ENCODE measurements around the gene GTPBP3. TPM values are rescaled to one million over a fixed set of nuclear protein-coding genes. Genes with fewer than 3 reads are reported as not detected.

GTPBP3 gene
- polyA plus RNA-seq, 4 donors = 9.2 to 18.5 (median 10.9) TPM

- 6 to 22% (median 8%) methylated on average over 12 of the region's 12 CpGs for WGBS, 3 donors
- H3K27me3 ChIP-seq (ENCODE audit: control insufficient read depth in 3 of 3, insufficient read depth in 3 of 3, low read length in 3 of 3) = peaks cover 0 to 12% (median 0%) of the 10 kb centered on the region in 3 donors
- peaks cover 0 to 2% (median 0%) of the 10 kb centered on the region in 3 donors for H3K4me1 ChIP-seq (ENCODE audit: control insufficient read depth in 3 of 3, insufficient read depth in 2 of 3, low read depth in 1 of 3, low read length in 2 of 3)
- no peaks in the 10 kb centered on the region for H3K9me3 ChIP-seq (ENCODE audit: control insufficient read depth in 2 of 2, insufficient read depth in 1 of 2, low read depth in 1 of 2, low read length in 1 of 2)
- H3K36me3 ChIP-seq (ENCODE audit: control insufficient read depth in 3 of 3, insufficient read depth in 2 of 3, low read depth in 1 of 3, low read length in 3 of 3) = no peaks in the 10 kb centered on the region
- no peak for FAIRE-seq
- no peak overlapping the region for H3K4me3 ChIP-seq (ENCODE audit: low read depth in 1 of 3, low read length in 3 of 3)
- peak overlapping the region in 1 of 3 donors; percentile 76 for H3K27ac ChIP-seq (ENCODE audit: low read depth in 1 of 3, low read length in 2 of 3)
- peak in 1 of 2 donors; percentile 38 for DNase-seq
Observed at GRCh38 chr19:17348700-17349099, 11.3 kb downstream of the GTPBP3 start.

DNA sequence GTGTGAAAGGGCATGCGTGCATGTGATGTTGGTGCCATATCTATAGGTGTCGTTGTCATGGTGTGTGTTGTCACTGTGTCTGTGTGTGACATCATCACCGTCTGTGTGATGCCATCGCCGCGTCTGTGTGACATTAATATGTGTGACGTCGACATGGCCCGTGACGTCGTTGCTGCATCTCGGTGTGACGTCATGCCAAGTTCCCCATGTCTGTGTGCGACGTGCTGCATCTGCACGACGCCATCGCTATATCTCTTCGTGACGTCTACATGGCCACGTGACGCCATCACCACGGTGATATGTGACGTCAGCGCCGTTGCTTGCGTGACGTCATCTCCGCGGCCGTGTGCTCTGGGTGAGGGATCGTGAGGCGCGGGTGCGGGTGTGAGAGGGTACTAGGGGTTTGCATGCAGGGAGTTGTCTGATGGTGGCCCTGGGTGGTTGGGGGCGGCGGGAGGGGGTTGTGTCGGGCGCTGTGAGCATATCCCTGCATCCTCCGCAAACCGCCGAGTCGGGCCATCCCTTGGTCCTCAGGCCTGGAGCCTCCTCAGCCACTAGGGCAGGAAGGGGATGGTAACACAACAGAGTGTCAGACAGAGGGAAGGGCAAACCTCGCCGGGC, 14.6 kb downstream of the GTPBP3 start:
- Histone ChIP-seq H3K4me1 (ENCODE audit: control insufficient read depth in 3 of 3, insufficient read depth in 2 of 3, low read depth in 1 of 3, low read length in 2 of 3) (peaks cover 0 to 2% (median 0%) of the 10 kb centered on the region in 3 donors), H3K9me3 (ENCODE audit: control insufficient read depth in 2 of 2, insufficient read depth in 1 of 2, low read depth in 1 of 2, low read length in 1 of 2) (no peaks in the 10 kb centered on the region), H3K27me3 (ENCODE audit: control insufficient read depth in 3 of 3, insufficient read depth in 3 of 3, low read length in 3 of 3) (peaks cover 0 to 12% (median 0%) of the 10 kb centered on the region in 3 donors), H3K36me3 (ENCODE audit: control insufficient read depth in 3 of 3, insufficient read depth in 2 of 3, low read depth in 1 of 3, low read length in 3 of 3) (no peaks in the 10 kb centered on the region), H3K4me3 (ENCODE audit: low read depth in 1 of 3, low read length in 3 of 3) (no peak overlapping the region), H3K27ac (ENCODE audit: low read depth in 1 of 3, low read length in 2 of 3) (no peak overlapping the region)
- 89 to 93% (median 90%) methylated on average over 39 to 45 of the region's 45 CpGs for WGBS, 3 donors
- no peak for FAIRE-seq
- DNase-seq = no peak

DNA sequence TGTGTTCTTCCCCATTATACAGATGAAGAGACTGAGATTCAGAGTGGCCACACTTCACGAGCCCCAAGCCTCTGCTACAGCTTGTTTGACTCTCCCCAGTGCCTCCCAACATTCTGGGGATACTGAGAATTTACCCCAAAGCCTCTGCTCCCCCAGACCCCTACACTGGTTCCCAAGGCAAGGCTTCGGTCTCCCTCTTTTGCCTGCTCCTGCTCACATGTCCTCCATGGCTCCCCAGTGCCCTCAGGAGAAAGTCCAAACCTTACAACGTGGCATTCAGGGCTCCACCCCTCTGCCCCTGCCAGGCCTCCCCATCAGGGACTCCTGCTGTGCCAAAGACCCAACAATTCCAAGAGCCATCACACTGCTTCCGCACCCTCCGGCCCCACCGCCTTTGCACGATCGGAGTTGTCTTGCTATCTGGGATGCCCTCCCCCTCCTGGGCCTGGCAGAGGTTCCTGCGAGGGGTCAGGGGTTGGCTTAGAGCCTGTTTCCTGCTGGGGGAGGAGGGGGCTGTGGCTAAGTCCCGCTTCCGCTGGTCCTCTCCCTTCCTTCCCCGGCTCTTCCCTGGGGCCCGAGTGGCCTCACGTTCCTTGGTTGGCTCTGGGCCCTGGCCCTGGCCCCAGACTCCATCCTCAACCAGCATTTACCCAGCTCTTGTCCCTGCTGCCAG, 15.4 kb downstream of the GTPBP3 start:
- FAIRE-seq = no peak
- no peak overlapping the region for H3K4me3 ChIP-seq (ENCODE audit: low read depth in 1 of 3, low read length in 3 of 3)
- H3K27me3 ChIP-seq (ENCODE audit: control insufficient read depth in 3 of 3, insufficient read depth in 3 of 3, low read length in 3 of 3) = peaks cover 0 to 12% (median 0%) of the 10 kb centered on the region in 3 donors
- WGBS, 3 donors = 34 to 42% (median 37%) methylated on average over 14 of the region's 14 CpGs
- no peak for DNase-seq
- no peaks in the 10 kb centered on the region for H3K4me1 ChIP-seq (ENCODE audit: control insufficient read depth in 3 of 3, insufficient read depth in 2 of 3, low read depth in 1 of 3, low read length in 2 of 3)
- no peak overlapping the region for H3K27ac ChIP-seq (ENCODE audit: low read depth in 1 of 3, low read length in 2 of 3)
- no peaks in the 10 kb centered on the region for H3K9me3 ChIP-seq (ENCODE audit: control insufficient read depth in 2 of 2, insufficient read depth in 1 of 2, low read depth in 1 of 2, low read length in 1 of 2)
- no peaks in the 10 kb centered on the region for H3K36me3 ChIP-seq (ENCODE audit: control insufficient read depth in 3 of 3, insufficient read depth in 2 of 3, low read depth in 1 of 3, low read length in 3 of 3)

DNA sequence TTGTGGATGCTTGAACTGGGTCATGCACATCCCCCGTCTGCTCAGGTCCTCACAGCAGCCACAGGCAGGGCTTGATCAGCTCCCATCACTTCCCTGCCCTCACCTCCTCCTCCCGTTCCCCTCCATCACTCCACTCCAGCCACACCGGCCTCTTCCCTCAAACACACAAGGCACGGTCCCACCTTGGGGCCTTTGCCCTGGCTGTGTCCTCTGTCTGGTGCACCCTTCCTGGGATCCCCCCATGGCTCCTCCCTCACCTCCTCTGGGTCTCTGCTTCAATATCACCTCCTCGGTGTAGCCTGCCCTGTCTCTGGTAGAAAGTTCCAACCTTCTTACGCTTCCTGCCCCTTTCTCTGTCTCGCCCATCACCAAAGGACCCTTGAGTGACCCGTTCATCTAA, 16.0 kb downstream of the GTPBP3 start:
- no peak for FAIRE-seq

DNA sequence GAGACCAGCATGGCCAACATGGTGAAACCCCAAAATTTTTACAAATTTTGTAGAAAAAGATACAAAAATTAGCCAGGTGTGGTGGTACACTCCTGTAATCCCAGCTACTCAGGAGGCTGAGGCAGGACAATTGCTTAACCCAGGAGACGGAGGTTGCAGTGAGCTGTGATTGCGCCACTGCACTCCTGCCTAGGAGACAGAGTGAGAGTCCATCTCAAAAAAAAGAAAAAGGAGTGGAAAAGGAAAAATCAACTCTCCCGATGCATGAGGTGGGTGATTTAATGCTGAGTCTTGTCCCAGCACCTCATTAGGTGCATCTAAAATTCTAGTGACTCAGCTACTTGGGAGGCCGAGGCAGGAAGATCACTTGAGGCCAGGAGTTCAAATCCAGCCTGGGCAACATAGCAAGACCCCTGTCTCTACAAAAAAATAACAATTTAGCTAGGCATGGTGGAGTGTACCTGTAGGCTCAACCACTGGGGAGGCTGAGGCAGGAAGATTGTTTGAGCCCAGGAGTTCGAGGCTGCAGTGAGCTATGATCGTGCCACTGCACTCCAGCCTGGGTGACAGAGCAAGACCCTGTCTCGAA, 19.8 kb downstream of the GTPBP3 start:
- Histone ChIP-seq H3K36me3 (ENCODE audit: control insufficient read depth in 3 of 3, insufficient read depth in 2 of 3, low read depth in 1 of 3, low read length in 3 of 3) (no peaks in the 10 kb centered on the region), H3K9me3 (ENCODE audit: control insufficient read depth in 2 of 2, insufficient read depth in 1 of 2, low read depth in 1 of 2, low read length in 1 of 2) (no peaks in the 10 kb centered on the region), H3K27ac (ENCODE audit: low read depth in 1 of 3, low read length in 2 of 3) (no peak overlapping the region), H3K27me3 (ENCODE audit: control insufficient read depth in 3 of 3, insufficient read depth in 3 of 3, low read length in 3 of 3) (no peaks in the 10 kb centered on the region), H3K4me3 (ENCODE audit: low read depth in 1 of 3, low read length in 3 of 3) (no peak overlapping the region), H3K4me1 (ENCODE audit: control insufficient read depth in 3 of 3, insufficient read depth in 2 of 3, low read depth in 1 of 3, low read length in 2 of 3) (no peaks in the 10 kb centered on the region)
- FAIRE-seq (no peak), DNase-seq (no peak)
- WGBS, 3 donors = 76 to 86% (median 79%) methylated on average over 7 of the region's 7 CpGs

More for the DNA sequence above, 16.0 kb downstream of the GTPBP3 start:
- Histone ChIP-seq H3K27ac (ENCODE audit: low read depth in 1 of 3, low read length in 2 of 3) (no peak overlapping the region), H3K4me1 (ENCODE audit: control insufficient read depth in 3 of 3, insufficient read depth in 2 of 3, low read depth in 1 of 3, low read length in 2 of 3) (no peaks in the 10 kb centered on the region), H3K4me3 (ENCODE audit: low read depth in 1 of 3, low read length in 3 of 3) (no peak overlapping the region), H3K9me3 (ENCODE audit: control insufficient read depth in 2 of 2, insufficient read depth in 1 of 2, low read depth in 1 of 2, low read length in 1 of 2) (no peaks in the 10 kb centered on the region), H3K36me3 (ENCODE audit: control insufficient read depth in 3 of 3, insufficient read depth in 2 of 3, low read depth in 1 of 3, low read length in 3 of 3) (no peaks in the 10 kb centered on the region), H3K27me3 (ENCODE audit: control insufficient read depth in 3 of 3, insufficient read depth in 3 of 3, low read length in 3 of 3) (peaks cover 0 to 9% (median 0%) of the 10 kb centered on the region in 3 donors)
- 67 to 77% (median 69%) methylated on average over 8 of the region's 8 CpGs for WGBS, 3 donors
- no peak for DNase-seq

DNA sequence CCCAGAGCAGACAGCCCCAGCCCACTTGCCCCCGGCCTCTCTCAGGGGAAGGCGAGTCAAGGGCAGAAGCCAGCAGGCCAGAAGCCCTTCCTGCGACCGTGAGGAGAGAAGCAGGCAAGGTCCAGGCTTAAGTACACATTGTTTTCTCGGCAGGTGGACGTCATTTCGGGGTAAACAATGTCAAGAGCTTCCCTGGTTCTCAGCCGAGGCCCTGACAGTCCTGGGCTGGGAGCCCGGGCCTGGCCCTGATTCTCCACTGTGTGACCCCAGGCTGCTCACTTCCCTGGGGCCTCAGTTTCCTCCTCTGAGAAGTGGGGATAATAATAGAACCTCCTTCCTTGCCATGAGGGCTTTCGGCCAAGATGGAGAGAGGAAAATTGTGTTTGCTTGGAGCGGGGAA, 20.4 kb downstream of the GTPBP3 start:
- DNase-seq (no peak), FAIRE-seq (no peak)
- H3K27ac ChIP-seq (ENCODE audit: low read depth in 1 of 3, low read length in 2 of 3) = no peak overlapping the region

DNA sequence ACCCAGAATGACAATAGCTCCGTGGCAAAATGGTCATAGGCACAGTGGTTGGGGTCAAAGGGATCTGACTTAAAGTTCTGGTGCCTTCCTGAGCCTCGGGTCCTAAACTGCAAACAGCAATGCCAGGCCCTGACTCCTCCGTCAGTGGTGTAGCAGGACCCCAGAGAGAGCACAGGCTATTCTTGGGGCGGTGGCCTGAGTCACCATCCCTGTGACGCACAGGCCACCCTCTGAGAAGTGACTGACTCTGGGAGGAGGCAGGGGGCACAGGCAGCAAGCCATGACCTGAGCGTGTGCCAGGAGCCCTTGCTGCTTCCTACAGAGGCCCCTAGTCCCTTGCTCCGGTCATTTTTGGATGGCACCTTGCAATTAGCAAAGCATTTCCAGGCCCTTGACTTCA, 21.0 kb downstream of the GTPBP3 start:
- H3K4me1 ChIP-seq (ENCODE audit: control insufficient read depth in 3 of 3, insufficient read depth in 2 of 3, low read depth in 1 of 3, low read length in 2 of 3) = no peaks in the 10 kb centered on the region
- no peaks in the 10 kb centered on the region for H3K36me3 ChIP-seq (ENCODE audit: control insufficient read depth in 3 of 3, insufficient read depth in 2 of 3, low read depth in 1 of 3, low read length in 3 of 3)
- H3K27ac ChIP-seq (ENCODE audit: low read depth in 1 of 3, low read length in 2 of 3) = no peak overlapping the region
- FAIRE-seq (no peak), DNase-seq (no peak)
- no peaks in the 10 kb centered on the region for H3K9me3 ChIP-seq (ENCODE audit: control insufficient read depth in 2 of 2, insufficient read depth in 1 of 2, low read depth in 1 of 2, low read length in 1 of 2)
- H3K27me3 ChIP-seq (ENCODE audit: control insufficient read depth in 3 of 3, insufficient read depth in 3 of 3, low read length in 3 of 3) = no peaks in the 10 kb centered on the region
- 74 to 79% (median 77%) methylated on average over 6 to 7 of the region's 7 CpGs for WGBS, 3 donors
- H3K4me3 ChIP-seq (ENCODE audit: low read depth in 1 of 3, low read length in 3 of 3) = no peak overlapping the region

More for the DNA sequence above, 20.4 kb downstream of the GTPBP3 start:
- 37 to 56% (median 44%) methylated on average over 11 of the region's 11 CpGs for WGBS, 3 donors
- Histone ChIP-seq H3K27me3 (ENCODE audit: control insufficient read depth in 3 of 3, insufficient read depth in 3 of 3, low read length in 3 of 3) (no peaks in the 10 kb centered on the region), H3K4me3 (ENCODE audit: low read depth in 1 of 3, low read length in 3 of 3) (no peak overlapping the region), H3K4me1 (ENCODE audit: control insufficient read depth in 3 of 3, insufficient read depth in 2 of 3, low read depth in 1 of 3, low read length in 2 of 3) (no peaks in the 10 kb centered on the region), H3K36me3 (ENCODE audit: control insufficient read depth in 3 of 3, insufficient read depth in 2 of 3, low read depth in 1 of 3, low read length in 3 of 3) (no peaks in the 10 kb centered on the region), H3K9me3 (ENCODE audit: control insufficient read depth in 2 of 2, insufficient read depth in 1 of 2, low read depth in 1 of 2, low read length in 1 of 2) (no peaks in the 10 kb centered on the region)

DNA sequence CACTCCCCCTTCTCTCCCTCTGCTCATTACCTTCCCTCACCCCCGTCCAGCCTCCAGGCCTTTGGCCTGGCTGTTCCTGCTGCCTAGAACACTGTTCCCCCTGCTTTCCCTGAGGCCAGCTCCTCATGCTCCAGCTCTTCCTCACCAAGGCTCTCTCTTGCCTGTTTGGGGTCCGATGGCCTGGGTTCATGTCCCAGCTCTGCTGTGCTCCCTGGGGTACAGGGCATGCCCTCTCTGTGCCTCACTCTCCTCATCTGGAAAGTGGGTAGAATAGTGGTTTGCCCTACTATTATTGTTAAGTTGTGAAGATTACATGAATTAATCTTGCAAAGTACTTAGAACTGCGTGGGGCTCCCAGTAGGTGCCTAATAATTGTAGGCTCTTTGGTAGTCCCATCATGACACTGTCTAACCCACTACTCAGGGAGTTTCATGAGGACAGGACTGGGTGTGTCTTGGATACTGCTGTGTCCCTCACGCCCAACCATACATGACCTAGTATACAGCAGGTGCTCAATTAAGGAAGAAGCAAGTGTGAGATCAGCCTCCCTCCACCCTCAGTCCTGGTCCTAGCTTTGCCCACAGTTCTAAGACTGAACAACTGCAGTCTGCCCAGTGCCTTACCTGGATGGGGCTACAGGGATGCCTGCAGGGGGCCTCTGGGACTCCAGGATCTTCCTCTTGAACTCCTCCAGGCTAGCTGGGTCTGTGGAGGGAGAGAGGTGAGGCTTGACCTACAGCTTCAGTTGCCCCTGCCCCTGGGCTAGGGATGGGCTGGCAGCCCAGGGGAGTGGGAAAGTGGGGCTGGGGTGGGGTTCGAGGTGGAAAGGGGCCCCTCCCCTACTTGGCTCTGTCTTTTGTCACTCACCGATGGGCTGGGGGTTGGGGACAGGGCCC, 22.8 kb downstream of the GTPBP3 start:
- no peak for DNase-seq
- WGBS, 3 donors = 66 to 77% (median 71%) methylated on average over 6 of the region's 6 CpGs
- no peak for FAIRE-seq

More for the DNA sequence above, 22.8 kb downstream of the GTPBP3 start:
- H3K4me1 ChIP-seq (ENCODE audit: control insufficient read depth in 3 of 3, insufficient read depth in 2 of 3, low read depth in 1 of 3, low read length in 2 of 3) = no peaks in the 10 kb centered on the region
- no peaks in the 10 kb centered on the region for H3K36me3 ChIP-seq (ENCODE audit: control insufficient read depth in 3 of 3, insufficient read depth in 2 of 3, low read depth in 1 of 3, low read length in 3 of 3)
- H3K27ac ChIP-seq (ENCODE audit: low read depth in 1 of 3, low read length in 2 of 3) = no peak overlapping the region
- no peak overlapping the region for H3K4me3 ChIP-seq (ENCODE audit: low read depth in 1 of 3, low read length in 3 of 3)
- H3K9me3 ChIP-seq (ENCODE audit: control insufficient read depth in 2 of 2, insufficient read depth in 1 of 2, low read depth in 1 of 2, low read length in 1 of 2) = no peaks in the 10 kb centered on the region
- H3K27me3 ChIP-seq (ENCODE audit: control insufficient read depth in 3 of 3, insufficient read depth in 3 of 3, low read length in 3 of 3) = no peaks in the 10 kb centered on the region

Data from small intestine (tissue), 7 donors.